ENCODE measurements around the gene DCLK2. TPM values are rescaled to one million over a fixed set of nuclear protein-coding genes. Genes with fewer than 3 reads are reported as not detected.

DCLK2 gene
- total and polyA plus RNA-seq, 2 of the 4 experiments (the other 2 are of a cell fraction), result 11.3 to 15.5 TPM

- no peak for TF ChIP-seq ELK1 (IDR thresholded peaks at IDR 0.05; ENCODE audit: borderline replicate concordance, low read depth, low read length)
Observed at GRCh38 chr4:150209140-150209829, 131.0 kb downstream of the DCLK2 start (continued).

DNA sequence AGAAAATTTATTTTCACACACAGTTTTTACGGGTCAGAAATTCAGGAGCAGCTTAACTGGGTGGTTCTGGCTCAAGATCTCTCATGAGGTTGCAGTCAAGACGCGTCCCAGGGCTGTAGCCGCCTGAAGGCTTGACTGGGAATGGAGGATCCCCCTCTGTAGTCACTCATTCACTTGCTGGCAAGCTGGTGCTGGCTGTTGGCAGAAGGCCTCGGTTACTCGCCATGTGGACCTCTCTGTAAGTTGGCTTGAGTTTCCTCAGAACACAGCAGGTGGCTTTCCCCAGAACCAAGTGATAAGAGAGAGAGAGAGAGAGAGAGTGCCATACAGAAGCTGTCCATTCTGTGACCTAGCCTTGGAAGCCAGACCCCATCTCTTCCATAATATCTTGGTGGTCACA lies 132.8 kb downstream of the DCLK2 start:
- no peak overlapping the region for H3K4me3 ChIP-seq (ENCODE audit: insufficient read depth, low read depth, low read length)
- peak overlapping the region; percentile 1 for H2BK5ac ChIP-seq (ENCODE audit: low read depth, low read length, poor library complexity, severe bottlenecking)
- no peak overlapping the region for H2BK20ac ChIP-seq (ENCODE audit: low read depth, low read length)
- dilution Hi-C loops (cut with HindIII; ENCODE audit: low sequenced_read_pairs, unreplicated experiment), result no loop called here
- no peaks in the 10 kb centered on the region for H3K9me3 ChIP-seq (ENCODE audit: control insufficient read depth, insufficient read depth, low read length)
- H2AFZ ChIP-seq (replicated peaks; ENCODE audit: low read length, poor library complexity), result no peak overlapping the region
- H2AK9ac ChIP-seq (replicated peaks; ENCODE audit: low read depth, low read length, poor library complexity), result peak overlapping the region; percentile 22
- peak overlapping the region; percentile 49; the same call in 1 of the 2 replicates for H4K5ac ChIP-seq (ENCODE audit: low read depth, low read length)
- ATAC-seq (ENCODE audit: low read depth) (no peak), DNase-seq (peak; percentile 34)
- H2BK120ac ChIP-seq (ENCODE audit: low read depth, low read length), result no peak overlapping the region
- H3K27ac ChIP-seq (ENCODE audit: insufficient read depth, low read length), result no peak overlapping the region
- peak overlapping the region; percentile 34; the same call in 1 of the 2 replicates for H3K18ac ChIP-seq (ENCODE audit: low read depth, low read length)
- H2AK5ac ChIP-seq (ENCODE audit: low read depth, low read length), result peak overlapping the region; percentile 20; the same call in 1 of the 2 replicates
- no CpG with 5 or more reads among the region's 6 CpGs for WGBS, 2 experiments (ENCODE audit: extremely low coverage in 2 of 2, insufficient read length in 1 of 2)
- H3K4me1 ChIP-seq (ENCODE audit: control insufficient read depth, insufficient read depth, low read length), result peaks cover 7% of the 10 kb centered on the region
- H4K20me1 ChIP-seq (ENCODE audit: insufficient read depth, low read length), result no peaks in the 10 kb centered on the region
- H3K36me3 ChIP-seq (ENCODE audit: control insufficient read depth, insufficient read depth, low read length), result no peaks in the 10 kb centered on the region
- H2BK15ac ChIP-seq (ENCODE audit: low read depth, low read length), result peak overlapping the region; percentile 51; the same call in 1 of the 3 replicates
- no peak overlapping the region; the same call in 1 of the 2 replicates for H4K91ac ChIP-seq (ENCODE audit: insufficient read depth, low read depth, low read length)
- H3K79me1 ChIP-seq (ENCODE audit: low read depth in 1 of 2, low read length in 2 of 2), result peaks cover 10 to 13% of the 10 kb centered on the region in 2 experiments; a peak in 3 of 4 replicates
- no peaks in the 10 kb centered on the region for H3K27me3 ChIP-seq (ENCODE audit: control insufficient read depth, insufficient read depth, low read length)
- BruUV-seq (replicated peaks), result no TSS peak
- H3K4ac ChIP-seq (ENCODE audit: low read depth, low read length), result peak overlapping the region; percentile 5
- intact Hi-C loops (cut with micrococcal nuclease), result loop anchor here (5.0 kb wide), 1 partner anchor 134 kb away; the partner anchor contains the start of gene DCLK2
- no peak overlapping the region; a peak in 2 of 4 replicates for H4K8ac ChIP-seq (ENCODE audit: low read depth in 2 of 2, low read length in 2 of 2)
- H3K9ac ChIP-seq (ENCODE audit: low read depth, low read length), result no peak overlapping the region
- H3K4me2 ChIP-seq (ENCODE audit: low read depth, low read length), result no peak overlapping the region
- H3K9me1 ChIP-seq (ENCODE audit: insufficient read depth, low read length), result peaks cover 4% of the 10 kb centered on the region; the same call in 1 of the 2 replicates
- CTCF ChIA-PET, result interaction anchor here (2.7 kb wide), 1 partner anchor 201 kb away, joined by 19 read pairs; no protein-coding TSS in a partner anchor
- in situ Hi-C loops (cut with MboI; ENCODE audit: low sequenced_read_pairs), result loop anchor here (10.0 kb wide), 1 partner anchor 196 kb away; no protein-coding TSS in a partner anchor
- no peak for TF ChIP-seq RFX5 (IDR thresholded peaks at IDR 0.05; ENCODE audit: low read depth, low read length)
- H3K14ac ChIP-seq (replicated peaks; ENCODE audit: low read depth, low read length), result no peak overlapping the region
- H3K56ac ChIP-seq (ENCODE audit: extremely low read depth, insufficient read depth, low read length), result no peak overlapping the region
- POLR2A ChIA-PET (ENCODE audit: unreplicated experiment), result no interaction called here
- no peak overlapping the region for H3K23ac ChIP-seq (ENCODE audit: low read depth, low read length)

Data from IMR-90 (cell line).